ENCODE data around the gene PXT1.
"Not testable (repeated sequence)": the region's sequence is repeated elsewhere in the genome, so short reads cannot be mapped to it uniquely, and the experiment has no call there.

PXT1 gene

GRCh38 chr6:36368421-36368820 lies 74.2 kb downstream of the PXT1 start:
- DNase-seq, result no peak

DNA sequence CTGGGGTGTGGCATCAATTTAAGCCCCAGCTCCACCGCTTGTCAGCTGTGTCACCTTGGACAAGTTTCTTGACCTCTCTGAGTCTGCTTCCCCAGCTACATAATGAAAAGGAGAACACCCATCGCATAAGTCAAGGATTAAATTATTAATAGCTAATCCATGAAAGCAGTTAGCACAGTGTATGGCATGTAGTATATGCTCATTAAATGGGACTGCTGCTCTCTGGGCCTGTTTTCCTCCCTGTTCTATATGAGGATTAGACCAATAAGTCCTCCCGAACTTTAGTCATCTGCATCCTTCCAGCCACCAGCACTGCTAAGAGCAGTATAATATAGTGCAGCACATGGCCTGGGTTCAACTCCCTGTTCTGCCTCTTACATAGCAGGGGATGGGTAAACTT lies 74.9 kb downstream of the PXT1 start:
- no peak for DNase-seq

GRCh38 chr6:36364669-36365479 lies 77.8 kb downstream of the PXT1 start:
- no peak for DNase-seq

DNA sequence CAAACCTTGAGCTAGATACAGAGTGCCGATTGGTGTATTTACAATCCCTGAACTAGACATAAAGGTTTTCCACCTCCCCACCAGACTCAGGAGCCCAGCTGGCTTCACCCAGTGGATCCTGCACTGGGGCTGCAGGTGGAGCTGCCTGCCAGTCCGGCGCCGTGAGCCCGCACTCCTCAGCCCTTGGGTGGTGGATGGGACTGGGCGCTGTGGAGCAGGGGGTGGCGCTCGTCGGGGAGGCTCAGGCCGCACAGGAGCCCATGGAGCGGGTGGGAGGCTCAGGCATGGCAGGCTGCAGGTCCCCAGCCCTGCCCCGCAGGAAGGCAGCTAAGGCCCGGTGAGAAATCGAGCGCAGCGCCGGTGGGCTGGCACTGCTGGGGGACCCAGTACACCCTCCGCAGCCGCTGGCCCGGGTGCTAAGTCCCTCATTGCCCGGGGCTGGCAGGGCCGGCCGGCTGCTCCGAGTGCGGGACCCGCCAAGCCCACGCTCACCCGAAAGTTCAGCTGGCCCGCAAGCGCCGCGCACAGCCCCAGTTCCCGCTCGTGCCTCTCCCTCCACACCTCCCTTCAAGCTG lies 78.5 kb downstream of the PXT1 start:
- not testable (repeated sequence) for DNase-seq

- DNase-seq, result not testable (repeated sequence)
These were observed 79.3 kb downstream of the PXT1 start for GRCh38 chr6:36363371-36363752.

DNA sequence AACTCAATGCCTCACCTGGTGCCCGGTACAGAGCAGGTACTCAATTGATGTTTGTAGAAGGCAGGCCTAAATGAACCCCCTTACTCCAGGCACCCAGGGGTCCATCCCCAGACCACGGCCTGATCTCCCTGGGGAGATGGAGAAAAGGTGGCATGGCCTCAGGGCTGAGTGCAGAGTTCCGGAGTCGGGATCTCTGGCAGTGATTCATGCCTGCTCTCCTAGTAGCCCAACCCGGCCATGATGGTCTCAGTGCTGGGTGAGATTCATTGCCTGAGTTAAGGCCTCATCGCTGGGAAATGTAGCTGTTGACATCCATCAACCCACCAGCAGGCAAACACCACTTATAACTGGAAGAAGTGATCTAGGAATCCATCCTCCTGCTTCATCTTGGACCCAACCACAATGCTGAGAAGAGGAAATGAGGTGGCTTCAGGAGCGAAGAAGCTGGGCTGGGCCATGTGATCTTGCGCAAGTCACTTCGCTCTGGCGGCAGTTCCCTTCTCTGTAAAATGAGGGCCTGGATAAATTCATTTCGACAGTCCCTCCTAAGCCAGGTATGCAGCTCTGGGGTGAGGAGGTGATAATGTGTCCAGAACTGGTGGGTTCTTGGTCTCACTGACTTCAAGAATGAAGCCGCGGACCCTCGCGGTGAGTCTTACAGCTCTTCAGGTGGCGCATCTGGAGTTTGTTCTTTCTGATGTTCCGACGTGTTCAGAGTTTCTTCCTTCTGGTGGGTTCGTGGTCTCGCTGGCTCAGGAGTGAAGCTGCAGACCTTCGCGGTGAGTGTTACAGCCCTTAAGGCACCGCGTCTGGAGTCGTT lies 79.9 kb downstream of the PXT1 start:
- no peak for DNase-seq

GRCh38 chr6:36361071-36361470 lies 81.6 kb downstream of the PXT1 start:
- DNase-seq, result no peak

- DNase-seq, result no peak
These were observed 82.2 kb downstream of the PXT1 start for GRCh38 chr6:36360241-36361054.

GRCh38 chr6:36358226-36358915 lies 84.3 kb downstream of the PXT1 start:
- no peak for DNase-seq

- DNase-seq, result no peak
These were observed 84.8 kb downstream of the PXT1 start for GRCh38 chr6:36357872-36358225.

DNA sequence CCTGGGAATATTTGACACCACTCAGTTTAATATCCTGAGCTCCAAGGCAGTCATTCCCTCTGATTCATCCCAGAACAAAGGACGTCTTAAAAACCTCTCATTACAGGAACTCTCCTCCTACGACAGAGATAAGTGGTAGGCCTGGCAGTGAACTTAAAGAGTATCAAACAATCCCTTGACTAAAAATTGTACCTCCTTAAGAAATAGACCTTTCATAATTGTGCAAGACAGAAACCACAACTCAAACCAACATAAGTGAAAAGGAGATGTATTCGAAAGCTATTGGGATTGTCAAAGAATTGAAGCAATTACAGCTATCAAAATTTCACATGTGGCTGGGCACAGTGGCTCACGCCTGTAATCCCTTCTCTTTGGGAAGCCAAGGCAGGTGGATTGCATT lies 86.8 kb downstream of the PXT1 start:
- DNase-seq, result no peak

DNA sequence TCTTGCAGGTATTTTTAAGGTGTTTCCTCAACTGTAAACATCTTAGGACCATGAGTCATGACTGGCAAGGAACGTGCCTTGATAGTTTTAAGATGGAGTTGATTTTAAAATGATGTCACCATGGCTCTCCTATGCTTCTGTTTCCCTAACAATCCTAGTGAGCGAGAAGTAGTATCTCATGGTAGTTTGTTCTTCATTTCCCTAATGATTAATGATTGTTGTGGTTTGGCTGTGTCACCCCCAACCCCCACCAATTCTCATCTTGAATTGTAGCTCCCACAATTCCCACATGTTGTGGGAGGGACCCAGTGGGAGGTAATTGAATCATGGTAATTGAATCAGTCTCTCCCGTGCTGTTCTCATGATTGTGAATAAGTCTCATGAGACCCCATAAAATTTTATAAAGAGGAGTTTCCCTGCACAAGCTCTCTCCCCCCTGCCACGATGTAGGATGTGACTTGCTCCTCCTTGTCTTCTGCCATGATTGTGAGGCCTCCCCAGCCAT lies 89.2 kb downstream of the PXT1 start:
- DNase-seq, result no peak

GRCh38 chr6:36352477-36353157 lies 90.0 kb downstream of the PXT1 start:
- no peak for DNase-seq

- no peak for DNase-seq
These were observed 91.7 kb downstream of the PXT1 start for GRCh38 chr6:36350681-36351571.

DNA sequence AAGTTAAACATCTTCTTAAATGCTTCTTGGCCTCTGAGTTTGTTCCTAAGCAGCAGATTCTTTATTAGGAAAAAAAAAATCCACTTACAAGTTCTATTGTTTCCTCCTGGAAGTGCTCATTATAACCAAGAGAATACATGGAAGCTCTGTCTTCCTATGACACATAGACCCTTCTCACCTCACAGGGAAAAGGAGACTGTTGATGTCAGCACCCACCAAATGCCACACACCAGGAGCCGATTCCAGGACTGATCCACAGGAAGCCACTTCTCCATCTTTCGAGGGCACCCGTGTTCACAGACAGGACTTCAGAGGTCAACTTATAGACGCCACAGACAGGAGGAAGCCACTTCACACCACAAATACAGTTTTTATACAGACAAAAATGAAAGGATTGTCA lies 92.6 kb downstream of the PXT1 start:
- no peak for DNase-seq

DNA sequence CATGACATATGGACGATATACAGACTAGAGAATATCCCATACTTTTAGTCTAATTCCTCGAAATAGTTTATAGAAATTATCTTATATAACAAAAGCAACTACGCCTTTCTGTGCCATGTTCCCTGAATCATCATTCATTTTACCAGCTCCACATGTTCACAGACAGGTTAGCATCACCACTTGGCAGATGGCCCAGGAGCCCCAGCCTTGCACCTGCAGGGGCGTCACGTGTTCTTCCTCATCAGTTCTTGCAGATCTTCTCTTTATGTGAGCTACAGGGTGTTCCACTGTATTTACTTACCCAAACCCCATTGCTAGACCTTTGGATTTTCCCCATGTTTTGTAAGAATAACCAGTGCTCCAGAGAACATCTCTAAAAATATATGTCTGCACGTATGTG lies 93.4 kb downstream of the PXT1 start:
- DNase-seq, result no peak

DNA sequence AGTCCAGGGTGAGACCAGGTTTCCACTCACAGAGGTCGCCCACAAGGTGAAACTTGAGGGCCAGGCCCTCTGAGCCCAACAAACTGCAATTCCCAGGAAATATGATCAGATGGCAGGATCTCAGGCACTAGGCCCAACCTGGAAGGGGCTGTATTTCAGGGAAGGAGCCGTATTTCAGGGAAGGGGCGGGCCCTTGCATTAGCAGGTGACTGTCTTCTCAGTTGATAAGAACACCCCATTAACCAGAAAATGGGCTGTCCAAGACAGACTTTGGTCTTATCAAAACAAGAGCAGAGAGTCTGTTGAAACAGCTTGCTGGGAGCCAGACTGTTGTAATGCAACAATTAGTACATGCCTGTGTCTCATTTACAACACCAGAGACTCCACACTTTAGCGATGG lies 95.0 kb downstream of the PXT1 start:
- no peak for DNase-seq

DNA sequence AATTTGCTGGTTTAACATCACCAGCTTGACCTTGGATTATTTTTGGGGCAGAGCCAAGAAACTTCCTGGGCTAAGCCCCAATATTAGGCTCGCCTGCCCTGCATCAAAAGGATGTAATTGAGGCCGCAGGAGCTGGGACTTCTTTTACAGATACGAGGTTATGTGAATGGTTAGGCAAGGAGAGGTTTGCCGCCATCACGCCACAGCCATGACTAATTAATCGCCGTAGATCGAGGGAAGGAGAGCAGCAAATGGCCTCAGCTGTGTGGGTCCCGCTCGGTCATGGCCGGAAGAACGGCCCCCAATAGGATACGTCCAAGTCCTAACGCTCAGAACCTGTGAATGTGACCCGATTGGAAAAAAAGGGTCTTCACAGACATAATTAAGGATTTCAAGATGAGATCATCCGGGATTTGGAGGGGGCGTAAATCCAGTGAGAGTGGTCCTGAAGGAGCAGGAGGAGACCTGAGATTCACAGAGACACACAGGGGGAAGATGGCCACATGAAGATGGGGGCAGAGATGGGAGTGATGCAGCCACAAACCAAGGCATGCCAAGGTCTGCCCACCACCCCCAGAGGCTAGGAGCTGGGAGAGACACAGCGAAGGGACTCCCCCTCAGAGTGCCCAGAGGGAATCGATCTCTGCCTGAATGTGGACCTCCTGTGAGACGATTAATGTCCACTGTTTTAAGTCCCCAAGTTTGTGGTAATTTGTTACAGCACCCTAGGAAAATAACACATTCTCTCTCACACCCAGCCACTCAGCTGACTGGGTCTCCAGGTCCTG lies 96.0 kb downstream of the PXT1 start:
- DNase-seq, result no peak

GRCh38 chr6:36345681-36346466 lies 96.8 kb downstream of the PXT1 start:
- no peak for DNase-seq

Measured in GF-D8 (cell line).